Stimulated activated naive CD8-positive, alpha-beta T cell treated with anti-CD3 and anti-CD28 coated beads, Interleukin-15, amount 100 ng/mL, for 72 hours (primary cell): ENCODE data around the gene BRPF1.

Source experiments
- ATAC-seq: fragments of 150-1000 bp; cut with Tn5 transposase; 2 replicates; pipeline ENCODE4 v1.10.0; 2021; ENCODE audit warnings: mild to moderate bottlenecking, moderate library complexity
- DNase-seq, 2 donors: peaks; one replicate each; pipeline ENCODE4 v3.0.0; 2021 to 2022
- H3K27ac Mint-ChIP-seq, 2 donors: one replicate each; pipeline ENCODE4 v1.8.0; 2022; ENCODE audit warnings: mild to moderate bottlenecking in 2 of 2, mixed read lengths in 2 of 2, moderate library complexity in 2 of 2
- H3K27me3 Mint-ChIP-seq: one replicate; pipeline ENCODE4 v1.8.0; 2022; ENCODE audit warnings: mixed read lengths
- H3K4me1 Mint-ChIP-seq: one replicate; pipeline ENCODE4 v1.8.0; 2022; ENCODE audit warnings: mild to moderate bottlenecking, mixed read lengths
- H3K4me3 Mint-ChIP-seq, 2 donors: one replicate each; pipeline ENCODE4 v1.8.0; 2022; ENCODE audit warnings: mild to moderate bottlenecking in 2 of 2, mixed read lengths in 2 of 2, moderate library complexity in 1 of 2
- H3K9me3 Mint-ChIP-seq, 2 donors: one replicate each; pipeline ENCODE4 v1.8.0; 2022; ENCODE audit warnings: mixed read lengths in 2 of 2

Gene BRPF1

GRCh38 chr3:9781551-9781950 is 50.0 kb downstream of the BRPF1 start:
- ATAC-seq (no peak), DNase-seq (no peak)
- no peaks in the 10 kb centered on the region for H3K27me3 Mint-ChIP-seq
- H3K27ac Mint-ChIP-seq = peak overlapping the region in 1 of 2 donors; percentile 51
- no peak overlapping the region for H3K4me3 Mint-ChIP-seq
- peaks cover 0 to 3% of the 10 kb centered on the region in 2 donors for H3K9me3 Mint-ChIP-seq
- H3K4me1 Mint-ChIP-seq = peaks cover 77% of the 10 kb centered on the region

GRCh38 chr3:9781978-9782603 is 50.6 kb downstream of the BRPF1 start:
- H3K4me1 Mint-ChIP-seq = peaks cover 77% of the 10 kb centered on the region
- peaks cover 0 to 3% of the 10 kb centered on the region in 2 donors for H3K9me3 Mint-ChIP-seq
- no peak overlapping the region for H3K4me3 Mint-ChIP-seq
- H3K27me3 Mint-ChIP-seq = no peaks in the 10 kb centered on the region
- H3K27ac Mint-ChIP-seq = peak overlapping the region in 1 of 2 donors; percentile 51
- ATAC-seq (no peak), DNase-seq (no peak)

DNA sequence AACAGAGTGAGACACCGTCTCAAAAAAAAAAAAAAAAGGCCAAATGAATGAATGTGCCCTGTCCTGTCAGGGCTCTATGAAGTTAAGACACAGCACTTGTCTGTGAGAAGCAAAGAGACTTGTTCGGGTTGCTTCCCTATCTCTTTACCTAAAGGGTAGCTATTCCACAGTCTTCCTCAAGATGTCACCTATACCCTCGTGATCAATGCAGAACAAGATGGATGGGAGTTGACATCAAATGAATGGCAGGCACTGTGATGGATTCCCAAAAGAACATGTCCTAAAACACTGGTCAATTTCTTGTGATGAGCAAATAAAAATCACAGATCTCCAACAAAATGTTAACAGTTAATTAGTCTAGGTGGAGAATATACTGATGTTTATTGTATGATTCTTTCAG is 51.2 kb downstream of the BRPF1 start:
- Mint-ChIP-seq H3K27me3 (no peaks in the 10 kb centered on the region), H3K4me1 (peaks cover 77% of the 10 kb centered on the region), H3K27ac (no peak overlapping the region), H3K9me3 (peaks cover 0 to under 1% of the 10 kb centered on the region in 2 donors), H3K4me3 (no peak overlapping the region)
- DNase-seq (no peak), ATAC-seq (no peak)

DNA sequence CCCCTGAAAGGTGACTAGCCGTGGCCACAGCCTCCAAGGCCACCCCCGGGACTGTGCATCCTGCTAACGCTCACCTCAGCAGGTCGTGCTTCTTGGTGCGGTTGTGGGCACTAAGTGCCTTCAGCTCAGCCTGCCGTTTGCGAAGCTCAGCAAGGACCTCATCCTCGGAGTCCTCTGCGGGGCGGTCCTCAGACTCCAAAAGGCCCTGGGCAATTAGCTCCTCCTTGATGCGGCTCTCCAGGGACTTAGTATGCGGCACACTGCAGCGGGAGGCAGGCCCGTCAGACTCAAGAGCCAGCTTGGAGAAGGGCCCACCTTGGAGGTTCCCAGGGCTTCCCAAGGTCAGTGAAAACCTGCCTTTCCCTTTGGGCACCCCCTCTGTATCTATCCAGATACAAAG is 52.4 kb downstream of the BRPF1 start:
- Mint-ChIP-seq H3K4me3 (no peak overlapping the region), H3K27me3 (no peaks in the 10 kb centered on the region), H3K27ac (no peak overlapping the region), H3K4me1 (peaks cover 71% of the 10 kb centered on the region), H3K9me3 (no peaks in the 10 kb centered on the region)
- DNase-seq (no peak), ATAC-seq (no peak)

DNA sequence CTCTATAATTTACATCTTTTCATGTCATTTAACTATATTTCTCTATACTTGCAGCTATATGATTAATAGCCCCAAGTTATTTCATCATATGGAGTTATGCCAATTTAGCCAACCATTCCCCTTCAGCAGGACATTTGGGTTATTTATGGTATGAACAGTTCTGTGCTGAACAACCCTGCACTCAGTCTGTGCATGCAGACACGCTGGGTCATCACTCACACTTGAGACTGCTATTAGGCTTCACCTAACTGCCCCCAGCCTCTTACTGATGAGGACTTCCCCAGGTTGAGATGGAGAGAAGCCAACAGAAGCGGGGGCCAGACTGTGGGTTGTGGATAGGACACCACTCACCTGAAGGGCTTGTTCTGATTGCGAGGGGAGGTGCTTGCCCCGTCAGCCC is 53.4 kb downstream of the BRPF1 start:
- DNase-seq (no peak), ATAC-seq (no peak)
- no peaks in the 10 kb centered on the region for H3K27me3 Mint-ChIP-seq
- peaks cover 71% of the 10 kb centered on the region for H3K4me1 Mint-ChIP-seq
- no peaks in the 10 kb centered on the region for H3K9me3 Mint-ChIP-seq
- H3K4me3 Mint-ChIP-seq = no peak overlapping the region
- no peak overlapping the region for H3K27ac Mint-ChIP-seq

- peaks cover 71% of the 10 kb centered on the region for H3K4me1 Mint-ChIP-seq
- H3K27ac Mint-ChIP-seq = peak overlapping the region in 1 of 2 donors; percentile 66
- DNase-seq = no peak
- no peaks in the 10 kb centered on the region for H3K27me3 Mint-ChIP-seq
- no peak for ATAC-seq
- no peak overlapping the region for H3K4me3 Mint-ChIP-seq
- H3K9me3 Mint-ChIP-seq = no peaks in the 10 kb centered on the region
These were observed 54.1 kb downstream of the BRPF1 start for GRCh38 chr3:9785602-9786001.

DNA sequence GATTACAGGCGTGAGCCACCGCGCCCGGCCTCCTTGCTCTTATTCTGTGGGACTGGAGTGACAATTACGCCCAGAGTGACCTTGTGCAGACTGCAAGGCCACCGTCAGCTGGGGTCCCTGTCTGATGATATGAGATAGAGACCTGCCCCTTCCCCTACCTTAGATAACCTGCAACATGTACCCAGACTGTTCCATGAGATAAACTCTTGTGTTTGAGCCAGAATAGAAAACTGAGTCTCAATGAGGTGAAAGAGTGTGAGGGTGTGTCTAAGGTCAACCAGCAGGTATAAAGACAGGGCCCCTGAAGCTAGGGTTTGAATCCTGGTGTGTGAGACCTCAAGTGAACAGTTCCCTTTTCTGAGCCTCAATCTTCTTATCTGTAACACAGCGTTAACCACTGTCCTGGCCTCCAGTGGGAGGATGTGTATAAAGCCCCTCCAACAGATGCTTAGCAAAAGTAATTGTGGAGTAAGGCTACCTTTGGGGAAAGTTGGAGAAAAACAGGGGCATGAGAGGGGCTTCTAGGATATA is 54.7 kb downstream of the BRPF1 start:
- no peak for ATAC-seq
- Mint-ChIP-seq H3K4me3 (no peak overlapping the region), H3K27me3 (no peaks in the 10 kb centered on the region), H3K27ac (peak overlapping the region in 1 of 2 donors; percentile 46), H3K4me1 (peaks cover 71% of the 10 kb centered on the region), H3K9me3 (no peaks in the 10 kb centered on the region)
- no peak for DNase-seq

DNA sequence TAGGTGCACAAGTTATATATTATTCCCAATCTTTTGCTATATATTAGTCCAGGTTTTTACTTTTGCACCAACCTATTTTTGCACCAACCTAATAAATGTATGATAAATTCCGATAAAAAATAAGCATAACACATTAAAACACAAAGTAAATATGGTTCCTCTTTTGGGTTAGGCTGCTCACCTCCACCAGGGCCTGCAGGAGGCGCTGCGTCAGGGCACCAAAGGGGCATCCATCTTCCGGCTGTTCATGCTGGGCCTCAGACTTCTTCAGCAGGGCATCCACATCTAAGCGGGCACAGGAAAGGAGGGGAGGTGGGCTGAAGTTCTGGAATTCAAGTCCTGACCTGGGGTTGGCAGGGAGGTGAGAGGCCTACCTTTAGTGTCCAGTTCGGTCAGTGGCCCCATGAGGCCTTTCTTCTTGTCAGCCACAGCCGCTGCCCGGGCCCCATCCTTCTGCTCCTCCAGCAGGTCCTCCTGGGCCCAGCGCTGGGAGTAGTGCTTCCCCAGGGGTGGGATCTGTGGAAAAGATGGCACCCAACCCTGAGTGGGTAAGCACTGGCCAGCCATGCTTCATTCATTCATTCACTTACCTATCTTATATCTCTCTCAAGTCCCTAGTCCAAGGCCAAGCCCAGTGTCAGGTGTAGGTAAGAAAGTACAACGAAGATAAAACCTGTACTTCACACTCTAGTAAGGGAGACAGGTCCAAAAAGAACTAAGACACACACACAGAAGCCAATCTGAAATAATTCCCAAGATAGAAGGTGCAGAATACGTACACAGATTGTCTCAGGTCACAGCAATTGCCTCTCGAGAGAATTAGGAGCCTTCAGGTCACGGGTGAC is 55.5 kb downstream of the BRPF1 start:
- H3K27ac Mint-ChIP-seq = peak overlapping the region in 1 of 2 donors; percentile 57
- H3K4me1 Mint-ChIP-seq = peaks cover 71% of the 10 kb centered on the region

DNA sequence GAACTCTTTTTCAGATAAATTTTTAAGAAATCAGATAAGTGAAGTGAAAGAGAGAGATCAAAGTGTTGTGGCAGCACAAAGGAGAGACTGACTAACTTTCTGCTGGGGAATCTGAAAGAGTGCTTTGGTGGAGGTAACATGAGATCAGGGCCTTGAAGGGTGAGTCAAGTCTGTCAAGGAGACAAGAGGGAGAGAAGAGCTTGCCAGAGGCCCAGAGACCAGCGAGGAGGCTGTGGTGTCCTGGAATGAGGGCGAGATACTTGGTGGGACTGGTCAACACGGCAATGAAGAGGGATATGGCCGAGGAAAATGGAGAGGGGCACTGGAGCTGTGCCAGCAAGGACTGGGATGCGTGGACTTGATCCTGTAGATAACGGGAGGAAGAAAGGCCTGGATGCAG is 56.2 kb downstream of the BRPF1 start:
- peak overlapping the region in 1 of 2 donors; percentile 57 for H3K27ac Mint-ChIP-seq
- peak overlapping the region; percentile 26 to 51 for H3K4me3 Mint-ChIP-seq
- ATAC-seq (no peak), DNase-seq (no peak)
- H3K4me1 Mint-ChIP-seq = peaks cover 65% of the 10 kb centered on the region
- H3K27me3 Mint-ChIP-seq = no peaks in the 10 kb centered on the region
- no peaks in the 10 kb centered on the region for H3K9me3 Mint-ChIP-seq

More for the DNA sequence above, 55.5 kb downstream of the BRPF1 start:
- DNase-seq = no peak
- no peak for ATAC-seq
- Mint-ChIP-seq H3K4me3 (peak overlapping the region; percentile 26 to 51), H3K27me3 (no peaks in the 10 kb centered on the region), H3K9me3 (no peaks in the 10 kb centered on the region)

GRCh38 chr3:9791127-9791526 is 59.6 kb downstream of the BRPF1 start:
- ATAC-seq (no peak), DNase-seq (no peak)
- Mint-ChIP-seq H3K9me3 (no peaks in the 10 kb centered on the region), H3K27ac (no peak overlapping the region), H3K4me1 (peaks cover 77% of the 10 kb centered on the region), H3K4me3 (peak overlapping the region; percentile 86 to 87), H3K27me3 (no peaks in the 10 kb centered on the region)

DNA sequence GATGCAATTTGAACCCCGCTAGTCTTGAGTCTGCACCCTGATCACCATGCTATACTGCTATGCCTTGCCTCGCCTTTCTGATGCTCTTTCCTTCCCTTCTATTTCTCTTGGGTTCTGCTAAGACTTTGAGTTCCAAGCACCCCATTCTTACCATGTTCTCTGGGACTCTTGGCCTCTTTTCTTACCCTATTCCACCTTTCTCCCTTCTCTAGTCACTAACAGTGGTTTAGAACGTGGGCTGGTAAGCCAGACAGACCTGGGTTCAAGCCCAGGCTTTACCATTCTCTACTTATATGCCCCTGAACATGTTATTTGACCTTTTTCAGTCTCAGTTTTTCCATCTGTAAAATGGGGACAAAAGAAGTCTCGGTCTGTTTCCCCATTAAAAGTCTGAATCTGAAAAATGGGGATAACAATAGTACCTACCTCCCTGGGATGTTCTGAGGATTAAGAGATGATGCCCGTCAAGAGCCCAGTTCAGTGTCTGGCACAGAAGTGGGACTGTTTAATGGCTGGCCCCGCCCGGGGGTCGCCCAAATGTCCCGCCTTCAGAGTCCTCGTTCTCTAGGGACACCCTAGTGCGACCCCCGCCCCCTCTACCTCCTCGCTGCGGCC is 60.4 kb downstream of the BRPF1 start:
- ATAC-seq (no peak), DNase-seq (no peak)
- no peaks in the 10 kb centered on the region for H3K27me3 Mint-ChIP-seq
- H3K4me1 Mint-ChIP-seq = peaks cover 70% of the 10 kb centered on the region
- H3K9me3 Mint-ChIP-seq = no peaks in the 10 kb centered on the region
- peak overlapping the region; percentile 86 to 87 for H3K4me3 Mint-ChIP-seq
- H3K27ac Mint-ChIP-seq = peak overlapping the region; percentile 100

- Mint-ChIP-seq H3K4me1 (peaks cover 70% of the 10 kb centered on the region), H3K27ac (peak within 1 kb of the TSS; percentile 100), H3K27me3 (no peaks in the 10 kb centered on the region), H3K4me3 (peak within 1 kb of the TSS; percentile 86 to 87), H3K9me3 (no peaks in the 10 kb centered on the region)
- peak; percentile 92 for ATAC-seq
- peak; percentile 92 to 93 for DNase-seq
These were observed 61.0 kb downstream of the BRPF1 start, which contains the start of the genes ARPC4 and TADA3 for GRCh38 chr3:9792405-9793160. Gene ARPC4, plus strand, starts transcription at chr3:9793082. Its CDS starts 40 bp downstream, at chr3:9793122. Gene TADA3, minus strand, starts transcription at chr3:9792473. Its CDS starts 1,007 bp downstream, at chr3:9791466.

DNA sequence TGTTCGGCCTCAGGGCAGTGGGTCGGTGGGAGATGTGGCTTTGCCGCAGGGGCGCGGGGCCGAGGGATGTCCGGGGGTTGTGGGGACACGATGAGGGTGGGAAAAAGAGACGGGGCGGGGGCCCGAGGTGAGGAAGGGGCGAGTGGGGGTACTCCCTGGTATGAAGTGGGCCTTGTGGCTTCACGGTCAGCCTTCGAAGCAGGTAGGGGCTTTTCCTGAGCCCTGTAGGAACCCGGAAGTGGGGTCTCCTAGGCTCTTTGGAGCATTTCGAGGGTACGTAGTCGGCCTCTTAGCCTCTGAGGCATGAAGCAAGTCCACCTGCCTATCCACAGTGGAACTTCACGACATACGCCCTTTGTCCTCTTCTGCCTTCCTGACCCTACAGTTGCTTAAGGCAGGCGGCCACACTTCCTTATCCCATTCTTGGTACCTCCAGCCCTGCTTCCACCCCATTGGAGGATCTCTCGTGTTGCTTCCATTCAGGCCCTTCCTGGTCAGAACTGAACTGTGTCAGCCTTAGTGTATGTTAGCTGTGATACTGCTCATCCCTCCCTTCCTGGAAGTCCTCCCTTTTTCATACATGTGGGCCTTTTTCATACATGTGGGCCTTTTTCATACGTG is 61.7 kb downstream of the BRPF1 start:
- peak overlapping the region; percentile 86 to 87 for H3K4me3 Mint-ChIP-seq
- no peaks in the 10 kb centered on the region for H3K27me3 Mint-ChIP-seq
- H3K4me1 Mint-ChIP-seq = peaks cover 65% of the 10 kb centered on the region
- DNase-seq = peak in 1 of 2 donors; percentile 17
- no peaks in the 10 kb centered on the region for H3K9me3 Mint-ChIP-seq
- peak overlapping the region; percentile 100 for H3K27ac Mint-ChIP-seq
- peak; percentile 10 for ATAC-seq

GRCh38 chr3:9794400-9794799 is 62.9 kb downstream of the BRPF1 start:
- H3K4me3 Mint-ChIP-seq = peak overlapping the region; percentile 86 to 87
- H3K27ac Mint-ChIP-seq = peak overlapping the region; percentile 100
- H3K4me1 Mint-ChIP-seq = peaks cover 58% of the 10 kb centered on the region
- H3K27me3 Mint-ChIP-seq = no peaks in the 10 kb centered on the region
- ATAC-seq (no peak), DNase-seq (no peak)
- no peaks in the 10 kb centered on the region for H3K9me3 Mint-ChIP-seq
